ENCODE data around the gene ACSF2. TPM values are rescaled to one million over a fixed set of nuclear protein-coding genes. Genes with fewer than 3 reads are reported as not detected.
A peak's percentile ranks its signal among the peaks of the same experiment; 100 is the strongest.
"Not testable (repeated sequence)": the region's sequence is repeated elsewhere in the genome, so short reads cannot be mapped to it uniquely, and the experiment has no call there.

ACSF2 gene
- total RNA-seq, 1 donor from 2014 or later: 8.8 TPM

DNA sequence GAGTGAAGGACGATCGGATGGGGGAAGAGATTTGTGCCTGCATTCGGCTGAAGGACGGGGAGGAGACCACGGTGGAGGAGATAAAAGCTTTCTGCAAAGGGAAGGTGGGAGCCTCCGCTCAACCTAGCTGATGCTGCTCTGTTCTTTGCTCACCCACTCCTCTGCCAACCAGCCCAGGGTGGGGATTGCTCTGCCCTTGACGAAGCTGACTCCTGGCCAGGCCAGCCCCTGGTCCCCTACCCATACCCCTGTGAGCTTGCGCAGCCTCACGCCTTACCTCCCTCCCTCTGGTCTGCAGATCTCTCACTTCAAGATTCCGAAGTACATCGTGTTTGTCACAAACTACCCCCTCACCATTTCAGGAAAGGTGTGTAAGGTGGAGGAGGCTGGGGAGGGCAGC lies 47.9 kb downstream of the ACSF2 start:
- no peak for DNase-seq (ENCODE audit: low spot score)
- peaks cover 16% of the 10 kb centered on the region for H3K27me3 Mint-ChIP-seq (ENCODE audit: insufficient read depth)
- no peak overlapping the region for H3K4me3 Mint-ChIP-seq
- H3K36me3 Mint-ChIP-seq (ENCODE audit: low read depth): no peaks in the 10 kb centered on the region
- H3K9me3 Mint-ChIP-seq: no peaks in the 10 kb centered on the region
- intact Hi-C loops (cut with micrococcal nuclease): no loop called here
- H3K27ac Mint-ChIP-seq: no peak overlapping the region
- peaks cover 6% of the 10 kb centered on the region for H3K4me1 Mint-ChIP-seq (ENCODE audit: low read depth)

DNA sequence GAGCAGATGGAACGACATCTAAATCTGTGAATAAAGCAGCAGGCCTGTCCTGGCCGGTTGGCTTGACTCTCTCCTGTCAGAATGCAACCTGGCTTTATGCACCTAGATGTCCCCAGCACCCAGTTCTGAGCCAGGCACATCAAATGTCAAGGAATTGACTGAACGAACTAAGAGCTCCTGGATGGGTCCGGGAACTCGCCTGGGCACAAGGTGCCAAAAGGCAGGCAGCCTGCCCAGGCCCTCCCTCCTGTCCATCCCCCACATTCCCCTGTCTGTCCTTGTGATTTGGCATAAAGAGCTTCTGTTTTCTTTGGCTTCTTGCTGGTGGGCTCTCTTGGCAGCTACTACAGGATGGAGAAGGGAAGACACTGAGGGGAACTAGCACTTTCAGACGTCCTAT lies 48.5 kb downstream of the ACSF2 start:
- no peaks in the 10 kb centered on the region for H3K9me3 Mint-ChIP-seq
- H3K4me1 Mint-ChIP-seq (ENCODE audit: low read depth): peaks cover 11% of the 10 kb centered on the region
- no peak overlapping the region for H3K27ac Mint-ChIP-seq
- H3K36me3 Mint-ChIP-seq (ENCODE audit: low read depth): no peaks in the 10 kb centered on the region
- no peak for DNase-seq (ENCODE audit: low spot score)
- peaks cover 14% of the 10 kb centered on the region for H3K27me3 Mint-ChIP-seq (ENCODE audit: insufficient read depth)
- intact Hi-C loops (cut with micrococcal nuclease): no loop called here
- no peak overlapping the region for H3K4me3 Mint-ChIP-seq

DNA sequence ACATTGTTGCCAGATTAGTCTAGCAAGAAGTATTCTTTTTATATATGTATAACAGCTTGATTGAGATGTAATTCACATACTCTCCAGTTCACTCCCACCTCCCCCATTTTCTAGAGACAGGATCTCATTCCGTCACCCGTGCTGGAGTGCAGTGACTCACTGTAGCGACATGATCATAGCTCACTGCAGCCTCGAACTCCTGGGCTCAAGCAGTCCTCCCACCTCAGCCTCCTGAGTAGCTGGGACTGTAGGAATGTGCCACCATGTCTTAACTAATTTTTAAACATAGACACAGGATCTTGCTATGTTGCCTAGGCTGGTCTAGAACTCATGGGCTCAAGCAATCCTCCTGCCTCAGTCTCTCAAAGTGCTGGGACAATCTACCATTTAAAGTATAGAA lies 49.3 kb downstream of the ACSF2 start:
- Mint-ChIP-seq H3K4me3 (no peak overlapping the region), H3K9me3 (no peaks in the 10 kb centered on the region), H3K27ac (no peak overlapping the region), H3K27me3 (ENCODE audit: insufficient read depth) (peaks cover 11% of the 10 kb centered on the region), H3K36me3 (ENCODE audit: low read depth) (peaks cover 4% of the 10 kb centered on the region), H3K4me1 (ENCODE audit: low read depth) (peaks cover 20% of the 10 kb centered on the region)
- DNase-seq (ENCODE audit: low spot score): no peak
- intact Hi-C loops (cut with micrococcal nuclease): loop anchor here (1.0 kb wide), 1 partner anchor 48 kb away; no protein-coding TSS in a partner anchor

DNA sequence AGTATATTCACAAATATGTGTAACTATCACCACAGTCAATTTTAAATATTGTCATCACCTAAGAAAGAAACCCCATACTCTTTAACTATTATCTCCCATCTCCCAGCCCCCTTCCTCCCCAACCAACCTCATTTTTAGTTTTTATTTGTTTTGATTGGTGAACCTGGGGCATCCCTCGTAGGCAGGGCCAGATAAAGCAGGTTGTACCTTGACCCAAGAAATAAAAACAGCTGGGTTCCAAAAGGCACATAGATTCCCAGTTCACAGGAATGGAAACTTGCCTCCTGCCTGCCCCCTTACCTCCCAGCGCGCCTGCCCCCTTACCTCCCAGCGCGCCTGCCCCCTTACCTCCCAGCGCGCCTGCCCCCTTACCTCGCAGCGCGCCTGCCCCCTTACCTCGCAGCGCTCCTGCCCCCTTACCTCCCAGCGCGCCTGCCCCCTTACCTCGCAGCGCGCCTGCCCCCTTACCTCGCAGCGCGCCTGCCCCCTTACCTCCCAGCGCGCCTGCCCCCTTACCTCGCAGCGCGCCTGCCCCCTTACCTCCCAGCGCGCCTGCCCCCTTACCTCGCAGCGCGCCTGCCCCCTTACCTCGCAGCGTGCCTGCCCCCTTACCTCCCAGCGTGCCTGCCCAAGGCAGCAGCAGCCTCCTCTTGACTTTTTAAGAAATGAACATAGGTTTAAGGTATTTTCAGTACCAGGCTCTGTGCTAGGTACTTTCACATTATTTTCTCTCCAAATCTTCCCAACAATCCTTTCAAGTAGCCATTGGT lies 49.9 kb downstream of the ACSF2 start:
- DNase-seq (ENCODE audit: low spot score); H3K27ac Mint-ChIP-seq; H3K36me3 Mint-ChIP-seq (ENCODE audit: low read depth); H3K4me3 Mint-ChIP-seq; H3K27me3 Mint-ChIP-seq (ENCODE audit: insufficient read depth); H3K9me3 Mint-ChIP-seq: not testable (repeated sequence)
- intact Hi-C loops (cut with micrococcal nuclease): loop anchor here (1.0 kb wide), 1 partner anchor 49 kb away; no protein-coding TSS in a partner anchor
- peaks cover 22% of the 10 kb centered on the region for H3K4me1 Mint-ChIP-seq (ENCODE audit: low read depth)

DNA sequence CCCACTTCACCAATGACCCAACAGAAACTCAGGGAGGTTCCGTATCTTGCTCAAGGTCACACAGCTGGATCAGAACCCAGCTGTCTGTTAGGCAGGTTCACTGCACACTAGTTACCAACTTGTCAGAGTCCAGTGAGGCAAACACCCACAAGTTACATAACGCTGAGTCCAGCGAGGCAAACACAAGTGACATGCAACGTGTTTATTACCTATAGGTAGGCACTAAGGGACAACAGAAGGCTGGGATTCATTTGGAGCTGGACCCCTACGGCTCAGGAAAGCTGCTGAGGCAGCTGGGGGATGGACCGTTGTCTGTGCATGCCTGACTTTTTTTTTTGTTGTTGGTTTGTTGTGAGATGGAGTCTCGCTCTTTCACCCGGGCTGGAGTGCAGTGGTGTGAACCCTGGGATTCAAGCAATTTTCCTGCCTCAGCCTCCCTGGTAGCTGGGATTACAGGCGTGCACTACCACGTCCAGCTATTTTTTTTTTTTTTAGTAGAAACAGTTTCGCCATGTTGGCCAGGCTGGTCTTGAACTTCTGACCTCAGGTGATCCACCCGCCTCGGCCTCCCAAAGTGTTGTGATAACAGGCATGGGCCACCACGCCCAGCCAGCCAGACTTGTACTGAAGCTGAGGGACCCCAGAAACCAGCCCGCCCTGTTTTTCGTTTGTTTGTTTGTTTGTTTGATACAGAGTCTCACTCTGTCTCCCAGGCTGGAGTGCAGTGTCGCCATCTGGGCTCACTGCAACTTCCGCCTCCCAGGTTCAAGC lies 50.7 kb downstream of the ACSF2 start:
- H3K27ac Mint-ChIP-seq: no peak overlapping the region
- intact Hi-C loops (cut with micrococcal nuclease): no loop called here
- H3K4me3 Mint-ChIP-seq: no peak overlapping the region
- no peak for DNase-seq (ENCODE audit: low spot score)
- H3K4me1 Mint-ChIP-seq (ENCODE audit: low read depth): peaks cover 22% of the 10 kb centered on the region
- H3K9me3 Mint-ChIP-seq: no peaks in the 10 kb centered on the region
- H3K27me3 Mint-ChIP-seq (ENCODE audit: insufficient read depth): peaks cover 6% of the 10 kb centered on the region
- peaks cover 4% of the 10 kb centered on the region for H3K36me3 Mint-ChIP-seq (ENCODE audit: low read depth)

DNA sequence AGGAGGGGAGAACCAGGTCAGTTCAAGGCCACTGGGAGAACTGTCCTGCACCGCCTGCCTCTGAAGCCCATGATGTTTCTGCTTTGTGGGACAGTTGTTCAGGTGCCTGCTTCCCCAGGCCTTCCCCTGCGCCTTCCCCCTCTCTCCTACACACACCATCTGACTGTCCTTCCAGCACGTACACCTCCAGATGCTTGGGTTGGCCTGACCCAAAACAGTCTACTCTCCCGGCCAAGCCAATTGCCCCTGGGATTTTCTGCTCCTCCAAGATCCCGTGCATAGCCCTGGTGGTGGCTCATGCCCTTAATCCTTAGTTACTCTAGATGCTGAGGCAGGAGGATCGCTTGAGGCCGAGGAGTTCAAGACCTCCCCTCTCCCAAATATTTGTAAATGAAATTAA lies 52.0 kb downstream of the ACSF2 start:
- peak overlapping the region; percentile 81 for H3K27ac Mint-ChIP-seq
- no peaks in the 10 kb centered on the region for H3K9me3 Mint-ChIP-seq
- H3K27me3 Mint-ChIP-seq (ENCODE audit: insufficient read depth): peaks cover 6% of the 10 kb centered on the region
- peaks cover 27% of the 10 kb centered on the region for H3K4me1 Mint-ChIP-seq (ENCODE audit: low read depth)
- H3K4me3 Mint-ChIP-seq: peak overlapping the region; percentile 82
- peaks cover 11% of the 10 kb centered on the region for H3K36me3 Mint-ChIP-seq (ENCODE audit: low read depth)
- intact Hi-C loops (cut with micrococcal nuclease): loop anchor here (1.0 to 2.0 kb wide), 7 partner anchors 31 to 278 kb away; partner anchors contain the start of genes ANKRD40, EME1, LRRC59 and MRPL27
- DNase-seq (ENCODE audit: low spot score): no peak

DNA sequence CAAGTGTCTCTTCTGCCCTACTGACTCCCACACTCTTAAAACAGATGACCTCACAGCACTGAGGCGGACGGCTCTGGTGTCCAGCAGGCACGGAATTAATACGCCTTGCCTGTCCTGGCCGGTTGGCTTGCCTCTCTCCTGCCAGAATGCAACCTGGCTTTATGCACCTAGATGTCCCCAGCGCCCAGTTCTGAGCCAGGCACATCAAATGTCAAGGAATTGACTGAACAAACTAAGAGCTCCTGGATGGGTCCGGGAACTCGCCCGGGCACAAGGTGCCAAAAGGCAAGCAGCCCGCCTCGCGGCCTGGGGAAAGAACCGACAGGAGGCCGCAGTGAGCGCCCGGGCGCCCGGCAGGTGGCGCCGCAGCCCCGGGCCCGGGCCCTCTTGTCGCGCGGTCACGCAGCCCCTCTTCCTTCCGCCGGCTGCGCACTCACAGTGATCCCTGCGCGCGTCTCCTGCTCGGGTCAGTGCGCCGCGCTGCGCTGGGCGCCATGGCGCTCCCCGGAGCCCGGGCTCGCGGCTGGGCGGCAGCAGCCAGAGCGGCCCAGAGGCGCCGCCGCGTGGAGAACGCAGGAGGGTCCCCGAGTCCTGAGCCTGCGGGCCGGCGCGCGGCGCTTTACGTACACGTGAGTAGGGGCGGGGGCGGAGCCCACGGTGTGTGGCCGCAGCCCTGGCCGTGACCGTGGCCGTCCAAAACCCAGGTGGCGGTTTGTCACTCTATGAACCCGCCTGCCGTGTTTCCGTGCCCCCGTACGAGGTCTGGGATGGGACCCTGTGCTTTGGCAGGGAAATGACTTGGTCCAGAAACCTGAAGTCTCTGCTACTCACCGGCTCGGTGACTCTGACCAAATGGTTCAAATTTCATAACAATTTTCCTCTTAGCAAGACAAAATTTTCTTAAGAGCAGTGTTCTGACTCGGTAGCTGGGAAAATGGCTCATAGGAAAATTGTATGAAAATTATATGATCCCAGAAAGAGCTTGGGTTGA lies 52.7 kb downstream of the ACSF2 start, which contains the start of gene RSAD1:
Gene RSAD1, plus strand, starts transcription at position 470 of the 991 bp plus-strand sequence. Its CDS starts 25 bp downstream, at position 495.
- Mint-ChIP-seq H3K9me3 (no peaks in the 10 kb centered on the region), H3K4me1 (ENCODE audit: low read depth) (peaks cover 27% of the 10 kb centered on the region), H3K36me3 (ENCODE audit: low read depth) (peaks cover 12% of the 10 kb centered on the region), H3K27ac (peak within 1 kb of the TSS; percentile 81), H3K27me3 (ENCODE audit: insufficient read depth) (peaks cover 6% of the 10 kb centered on the region), H3K4me3 (peak within 1 kb of the TSS; percentile 91)
- intact Hi-C loops (cut with micrococcal nuclease): loop anchor here (1.0 to 2.0 kb wide), 8 partner anchors 30 to 278 kb away; partner anchors contain the start of genes ANKRD40, EME1, LRRC59 and MRPL27
- DNase-seq (ENCODE audit: low spot score): peak; percentile 79

DNA sequence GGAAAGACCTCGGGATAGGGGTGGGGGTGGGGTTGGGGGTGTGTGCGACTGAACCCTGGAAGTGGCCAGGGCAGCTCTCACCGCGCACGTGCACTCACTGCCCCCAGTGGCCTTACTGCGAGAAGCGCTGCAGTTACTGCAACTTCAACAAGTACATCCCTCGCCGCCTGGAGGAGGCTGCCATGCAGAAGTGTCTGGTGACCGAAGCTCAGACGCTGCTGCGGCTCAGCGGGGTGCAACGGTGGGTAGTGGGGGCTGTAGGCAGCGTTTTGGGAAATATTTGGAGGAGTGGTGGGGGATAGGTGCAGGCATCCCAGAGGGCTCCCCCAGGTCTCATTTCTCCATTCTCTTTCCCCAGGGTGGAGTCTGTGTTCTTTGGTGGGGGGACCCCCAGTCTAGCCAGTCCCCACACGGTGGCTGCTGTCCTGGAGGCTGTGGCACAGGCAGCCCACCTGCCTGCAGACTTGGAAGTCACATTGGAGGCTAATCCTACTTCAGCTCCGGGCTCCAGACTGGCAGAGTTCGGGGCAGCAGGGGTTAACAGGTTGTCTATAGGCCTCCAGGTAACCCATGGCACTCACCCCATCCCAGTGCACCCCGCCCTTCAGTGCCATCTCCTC lies 53.6 kb downstream of the ACSF2 start:
- H3K27ac Mint-ChIP-seq: peak overlapping the region; percentile 37
- peaks cover 6% of the 10 kb centered on the region for H3K27me3 Mint-ChIP-seq (ENCODE audit: insufficient read depth)
- no peaks in the 10 kb centered on the region for H3K9me3 Mint-ChIP-seq
- peaks cover 27% of the 10 kb centered on the region for H3K4me1 Mint-ChIP-seq (ENCODE audit: low read depth)
- intact Hi-C loops (cut with micrococcal nuclease): loop anchor here (1.0 to 5.0 kb wide), 5 partner anchors 29 to 227 kb away; partner anchors contain the start of genes ANKRD40 and MYCBPAP
- peak overlapping the region; percentile 91 for H3K4me3 Mint-ChIP-seq
- peaks cover 16% of the 10 kb centered on the region for H3K36me3 Mint-ChIP-seq (ENCODE audit: low read depth)
- peak; percentile 35 for DNase-seq (ENCODE audit: low spot score)

DNA sequence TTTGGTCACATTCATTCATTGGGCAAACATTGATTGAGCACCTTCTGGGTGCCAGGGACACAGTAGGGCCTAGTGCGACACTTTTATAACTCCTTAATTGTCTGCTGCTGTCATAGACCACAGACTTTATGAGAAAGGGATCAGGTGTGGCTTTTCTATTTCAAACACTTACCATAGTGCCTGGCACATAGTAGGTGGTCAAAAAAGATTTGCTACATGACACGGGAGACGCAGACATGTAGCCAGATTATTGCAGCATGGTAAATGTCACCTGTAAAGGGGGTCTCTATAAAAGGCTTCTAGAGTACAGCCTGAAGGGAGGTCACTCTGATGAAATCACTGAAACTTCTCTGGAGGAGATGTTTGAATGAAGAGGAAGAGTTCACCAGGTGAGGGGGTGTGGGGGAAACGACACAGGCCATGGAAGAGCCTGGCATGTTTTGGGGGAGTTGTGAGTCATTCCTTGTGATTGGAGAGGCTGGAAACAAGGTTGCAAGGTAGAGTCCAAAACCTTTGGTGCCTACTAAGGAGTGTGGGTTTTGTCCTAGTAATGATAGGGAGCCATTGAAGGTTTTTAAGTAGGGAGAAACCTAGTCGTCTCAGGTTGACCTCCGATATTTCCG lies 54.2 kb downstream of the ACSF2 start:
- Mint-ChIP-seq H3K4me1 (ENCODE audit: low read depth) (peaks cover 27% of the 10 kb centered on the region), H3K27ac (no peak overlapping the region), H3K36me3 (ENCODE audit: low read depth) (peaks cover 19% of the 10 kb centered on the region), H3K27me3 (ENCODE audit: insufficient read depth) (peaks cover 6% of the 10 kb centered on the region), H3K4me3 (peak overlapping the region; percentile 91), H3K9me3 (no peaks in the 10 kb centered on the region)
- intact Hi-C loops (cut with micrococcal nuclease): loop anchor here (5.0 kb wide), 1 partner anchor 217 kb away; no protein-coding TSS in a partner anchor
- DNase-seq (ENCODE audit: low spot score): no peak

DNA sequence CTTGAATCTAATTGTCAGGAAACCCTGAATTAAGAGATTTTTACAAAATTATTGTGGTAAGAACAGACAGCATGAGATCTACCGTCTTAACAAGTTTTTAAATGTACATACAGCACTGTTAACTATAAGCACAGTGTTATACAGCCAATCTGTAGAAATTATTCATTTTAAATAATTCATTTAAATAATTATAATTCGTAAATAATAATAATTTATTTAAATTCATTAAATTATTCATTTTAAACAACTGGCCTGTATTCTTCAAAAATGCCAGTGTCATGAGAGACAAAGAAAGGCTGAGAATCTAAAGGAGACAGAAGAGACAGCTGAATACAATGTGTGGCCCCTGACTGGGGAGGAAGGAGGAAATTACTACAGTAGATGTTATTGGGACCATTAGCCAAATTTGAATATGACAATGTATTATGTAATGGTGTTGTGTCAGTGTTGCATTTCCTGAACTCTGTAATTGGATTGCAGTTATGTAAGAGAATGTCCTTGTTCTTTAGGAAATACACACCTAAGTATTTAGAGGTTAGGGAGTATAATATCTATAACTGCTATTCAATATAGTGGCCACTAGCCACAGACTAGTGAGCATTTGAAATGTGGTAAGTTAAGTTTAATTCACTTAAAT lies 55.0 kb downstream of the ACSF2 start:
- no peaks in the 10 kb centered on the region for H3K9me3 Mint-ChIP-seq
- intact Hi-C loops (cut with micrococcal nuclease): loop anchor here (5.0 kb wide), 1 partner anchor 216 kb away; no protein-coding TSS in a partner anchor
- peaks cover 4% of the 10 kb centered on the region for H3K27me3 Mint-ChIP-seq (ENCODE audit: insufficient read depth)
- no peak for DNase-seq (ENCODE audit: low spot score)
- peaks cover 27% of the 10 kb centered on the region for H3K4me1 Mint-ChIP-seq (ENCODE audit: low read depth)
- H3K4me3 Mint-ChIP-seq: peak overlapping the region; percentile 37
- peaks cover 26% of the 10 kb centered on the region for H3K36me3 Mint-ChIP-seq (ENCODE audit: low read depth)
- H3K27ac Mint-ChIP-seq: no peak overlapping the region

DNA sequence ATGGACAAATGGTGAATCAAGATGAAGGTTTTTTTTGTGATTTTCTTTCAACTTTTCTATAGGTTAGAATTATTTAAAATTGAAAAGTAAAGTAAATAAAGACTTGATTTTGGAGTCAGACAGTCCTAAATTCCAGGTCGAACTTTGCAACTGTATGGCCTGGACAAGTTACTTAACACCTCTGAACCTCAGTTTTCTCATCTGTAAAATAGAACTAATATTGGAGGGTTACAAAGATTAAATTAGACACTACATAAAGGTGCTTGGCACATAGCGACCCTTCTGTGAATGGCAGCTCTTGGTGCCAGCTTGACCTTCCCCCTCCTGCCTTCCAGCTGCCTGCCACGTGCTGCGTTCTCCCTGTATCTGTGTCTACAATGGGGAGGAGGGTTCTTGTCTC lies 55.6 kb downstream of the ACSF2 start:
- no peak overlapping the region for H3K27ac Mint-ChIP-seq
- H3K4me3 Mint-ChIP-seq: no peak overlapping the region
- no peaks in the 10 kb centered on the region for H3K27me3 Mint-ChIP-seq (ENCODE audit: insufficient read depth)
- DNase-seq (ENCODE audit: low spot score): no peak
- peaks cover 27% of the 10 kb centered on the region for H3K4me1 Mint-ChIP-seq (ENCODE audit: low read depth)
- intact Hi-C loops (cut with micrococcal nuclease): loop anchor here (1.0 to 5.0 kb wide), 5 partner anchors 20 to 216 kb away; partner anchors contain the start of gene CACNA1G
- peaks cover 26% of the 10 kb centered on the region for H3K36me3 Mint-ChIP-seq (ENCODE audit: low read depth)
- no peaks in the 10 kb centered on the region for H3K9me3 Mint-ChIP-seq
